Loucy (cell line): ENCODE data around the gene MSL3.
A peak's percentile ranks its signal among the peaks of the same experiment; 100 is the strongest.

Source experiments
- H2AFZ ChIP-seq: fragments of 200-600 bp; sonication (generic); 2 replicates; pipeline ENCODE4 v1.6.0; 2016; ENCODE audit warnings: antibody characterized with exemption, mild to moderate bottlenecking, low read length, moderate library complexity
- H3F3A ChIP-seq: fragments of 200-600 bp; 2 replicates; pipeline ENCODE4 v1.6.0; 2016; ENCODE audit warnings: antibody characterized with exemption, low read depth, mild to moderate bottlenecking
- H3K27me3 ChIP-seq: fragments of 200-600 bp; sonication (generic); 2 replicates; pipeline ENCODE4 v1.6.1; 2014; ENCODE audit warnings: low read length, mild to moderate bottlenecking; ENCODE audit not compliant: insufficient read depth, poor library complexity, severe bottlenecking
- H3K36me3 ChIP-seq: fragments of 200-600 bp; sonication (generic); 2 replicates; pipeline ENCODE4 v1.6.1; 2016; ENCODE audit warnings: low read length; ENCODE audit not compliant: insufficient read depth
- H3K4me1 ChIP-seq: fragments of 200-600 bp; sonication (generic); 2 replicates; pipeline ENCODE4 v1.5.1; 2014; ENCODE audit warnings: low read length, mild to moderate bottlenecking; ENCODE audit not compliant: insufficient read depth, poor library complexity, severe bottlenecking
- H3K4me2 ChIP-seq: fragments of 200-600 bp; sonication (generic); 2 replicates; pipeline ENCODE4 v1.6.0; 2014; ENCODE audit warnings: antibody characterized with exemption, low read length, low read depth, mild to moderate bottlenecking; ENCODE audit not compliant: poor library complexity, severe bottlenecking
- H3K4me3 ChIP-seq: fragments of 200-600 bp; sonication (generic); 2 replicates; pipeline ENCODE4 v1.5.1; 2014; ENCODE audit warnings: low read length, mild to moderate bottlenecking, mixed read lengths; ENCODE audit not compliant: poor library complexity, severe bottlenecking
- H3K79me2 ChIP-seq: fragments of 200-600 bp; sonication (generic); 2 replicates; pipeline ENCODE4 v1.6.1; 2014; ENCODE audit warnings: low read length; ENCODE audit not compliant: insufficient read depth
- H3K9ac ChIP-seq: fragments of 200-600 bp; sonication (generic); 2 replicates; pipeline ENCODE4 v1.6.0; 2014; ENCODE audit warnings: mild to moderate bottlenecking, low read depth, low read length, moderate library complexity; ENCODE audit not compliant: poor library complexity, severe bottlenecking
- H3K9me2 ChIP-seq: fragments of 200-600 bp; sonication (generic); replicated peaks from 2 replicates; pipeline ENCODE4 v1.6.1; 2016; ENCODE audit warnings: low read depth, low read length, mixed read lengths
- H3K9me3 ChIP-seq: fragments of 200-600 bp; sonication (generic); 2 replicates; pipeline ENCODE4 v1.6.1; 2014; ENCODE audit warnings: mild to moderate bottlenecking, antibody characterized with exemption, low read length, low read depth; ENCODE audit not compliant: insufficient read depth
- H4K20me1 ChIP-seq: fragments of 200-600 bp; sonication (generic); 2 replicates; pipeline ENCODE4 v1.6.0; 2014; ENCODE audit warnings: antibody characterized with exemption, low read length, mild to moderate bottlenecking; ENCODE audit not compliant: insufficient read depth, poor library complexity, severe bottlenecking
- EZH2phosphoT487 ChIP-seq: fragments of 200-600 bp; IDR thresholded peaks from 2 replicates; pipeline ENCODE4 v1.6.1; 2018; ENCODE audit warnings: antibody characterized with exemption, mild to moderate bottlenecking, moderate library complexity, borderline replicate concordance
- TF ChIP-seq, protein P1 (sequence below): fragments of 200-600 bp; sonication (generic); conservative IDR thresholded peaks from 2 replicates; pipeline ENCODE4 v1.5.1; 2014; ENCODE audit warnings: mild to moderate bottlenecking, antibody characterized with exemption, low read length

MSL3 gene

DNA sequence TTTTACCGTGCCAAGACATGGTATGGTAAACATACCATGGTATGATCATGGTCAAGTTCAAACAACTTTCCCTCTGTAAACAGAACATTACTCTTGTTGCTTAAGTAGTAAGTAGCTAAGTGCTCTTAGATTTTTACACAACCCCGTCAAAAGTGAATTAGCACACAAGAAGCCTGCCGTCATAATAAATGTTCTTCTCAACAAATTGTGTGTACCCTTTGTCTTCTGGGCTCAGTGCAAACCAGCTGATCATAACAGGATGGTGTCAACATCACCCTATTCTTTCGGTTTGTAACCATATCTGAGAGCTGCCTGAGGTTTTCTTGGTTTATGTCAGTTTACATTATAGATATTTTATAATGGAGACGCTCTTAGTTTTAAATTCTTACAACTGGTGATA, 28.8 kb downstream of the MSL3 start:
- peaks cover 16% of the 10 kb centered on the region for H3K4me1 ChIP-seq
- TF ChIP-seq, protein P1, sequence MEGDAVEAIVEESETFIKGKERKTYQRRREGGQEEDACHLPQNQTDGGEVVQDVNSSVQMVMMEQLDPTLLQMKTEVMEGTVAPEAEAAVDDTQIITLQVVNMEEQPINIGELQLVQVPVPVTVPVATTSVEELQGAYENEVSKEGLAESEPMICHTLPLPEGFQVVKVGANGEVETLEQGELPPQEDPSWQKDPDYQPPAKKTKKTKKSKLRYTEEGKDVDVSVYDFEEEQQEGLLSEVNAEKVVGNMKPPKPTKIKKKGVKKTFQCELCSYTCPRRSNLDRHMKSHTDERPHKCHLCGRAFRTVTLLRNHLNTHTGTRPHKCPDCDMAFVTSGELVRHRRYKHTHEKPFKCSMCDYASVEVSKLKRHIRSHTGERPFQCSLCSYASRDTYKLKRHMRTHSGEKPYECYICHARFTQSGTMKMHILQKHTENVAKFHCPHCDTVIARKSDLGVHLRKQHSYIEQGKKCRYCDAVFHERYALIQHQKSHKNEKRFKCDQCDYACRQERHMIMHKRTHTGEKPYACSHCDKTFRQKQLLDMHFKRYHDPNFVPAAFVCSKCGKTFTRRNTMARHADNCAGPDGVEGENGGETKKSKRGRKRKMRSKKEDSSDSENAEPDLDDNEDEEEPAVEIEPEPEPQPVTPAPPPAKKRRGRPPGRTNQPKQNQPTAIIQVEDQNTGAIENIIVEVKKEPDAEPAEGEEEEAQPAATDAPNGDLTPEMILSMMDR, result no peak
- TF ChIP-seq EZH2phosphoT487, result no peak
- H3K27me3 ChIP-seq, result no peaks in the 10 kb centered on the region
- no peaks in the 10 kb centered on the region for H3F3A ChIP-seq
- no peak overlapping the region for H3K4me2 ChIP-seq
- H3K4me3 ChIP-seq, result no peak overlapping the region
- no peak overlapping the region for H2AFZ ChIP-seq
- no peaks in the 10 kb centered on the region for H4K20me1 ChIP-seq
- H3K9ac ChIP-seq, result no peak overlapping the region
- H3K79me2 ChIP-seq, result no peaks in the 10 kb centered on the region
- no peaks in the 10 kb centered on the region for H3K9me3 ChIP-seq
- no peaks in the 10 kb centered on the region for H3K9me2 ChIP-seq
- H3K36me3 ChIP-seq, result no peaks in the 10 kb centered on the region

DNA sequence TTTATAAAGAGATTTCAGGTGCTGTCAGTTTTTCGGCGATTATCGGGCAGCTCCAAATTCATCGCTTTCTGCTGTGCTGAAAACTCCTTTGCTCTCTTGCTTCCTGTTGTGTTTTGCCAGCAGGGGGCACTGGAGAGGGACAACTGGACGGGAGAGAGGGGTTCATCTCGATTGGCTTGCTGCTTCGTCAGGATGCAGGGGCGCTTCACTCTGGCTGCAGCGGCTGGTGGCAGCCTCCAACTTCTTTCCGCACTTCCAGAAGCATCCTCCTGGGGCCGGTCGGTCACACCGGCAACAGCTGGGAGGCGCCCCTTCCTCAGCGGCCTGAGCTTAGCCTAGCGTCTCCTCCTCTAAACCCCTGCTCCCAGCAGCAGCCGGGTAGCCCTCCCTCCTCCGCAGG, 29.5 kb downstream of the MSL3 start:
- Histone ChIP-seq H3K4me3 (no peak overlapping the region), H3K4me2 (no peak overlapping the region), H3K27me3 (no peaks in the 10 kb centered on the region), H4K20me1 (no peaks in the 10 kb centered on the region), H3K4me1 (peaks cover 20% of the 10 kb centered on the region), H2AFZ (no peak overlapping the region), H3K36me3 (no peaks in the 10 kb centered on the region), H3K9ac (no peak overlapping the region), H3K79me2 (no peaks in the 10 kb centered on the region), H3F3A (0 out of 2 replicates have a peak, but pooled peaks cover 2% of the 10 kb centered on the region), H3K9me2 (no peaks in the 10 kb centered on the region), H3K9me3 (no peaks in the 10 kb centered on the region)
- TF ChIP-seq, protein P1, result peak; percentile 50
- no peak for TF ChIP-seq EZH2phosphoT487

DNA sequence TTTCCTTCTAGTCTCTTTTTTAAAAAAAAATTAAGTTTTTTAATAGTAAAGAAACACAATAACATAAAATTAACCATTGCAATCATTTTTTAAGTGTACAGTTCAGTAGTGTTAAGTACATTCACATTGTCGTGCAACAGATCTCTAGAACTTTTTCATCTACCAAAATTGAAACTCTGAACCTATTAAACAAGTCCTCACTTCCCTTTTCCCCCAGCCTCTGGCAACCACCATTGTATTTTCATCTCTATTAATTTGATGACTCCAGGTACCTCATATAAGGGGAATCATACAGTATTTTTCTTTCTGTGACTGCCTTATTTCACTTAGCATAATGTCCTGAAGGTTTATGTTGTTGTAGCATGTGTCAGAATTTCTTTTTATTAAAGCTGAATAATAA, 31.8 kb downstream of the MSL3 start:
- peaks cover 32% of the 10 kb centered on the region for H3K4me1 ChIP-seq
- no peaks in the 10 kb centered on the region for H3K79me2 ChIP-seq
- 0 out of 2 replicates have a peak, but pooled peaks cover 3% of the 10 kb centered on the region for H3F3A ChIP-seq
- no peak overlapping the region for H3K4me3 ChIP-seq
- H3K4me2 ChIP-seq, result no peak overlapping the region
- no peak overlapping the region for H3K9ac ChIP-seq
- no peaks in the 10 kb centered on the region for H3K27me3 ChIP-seq
- no peaks in the 10 kb centered on the region for H3K36me3 ChIP-seq
- H3K9me2 ChIP-seq, result no peaks in the 10 kb centered on the region
- no peaks in the 10 kb centered on the region for H4K20me1 ChIP-seq
- TF ChIP-seq, protein P1, result no peak
- TF ChIP-seq EZH2phosphoT487, result no peak
- H3K9me3 ChIP-seq, result no peaks in the 10 kb centered on the region
- H2AFZ ChIP-seq, result peak overlapping the region; percentile 43; the same call in 1 of the 2 replicates
